HUES64 (cell line): ENCODE measurements around the gene PRKAG2.

ENCODE experiments used
- H3K27ac ChIP-seq: 2 replicates; pipeline ENCODE4 v1.7.0; 2013; ENCODE audit warnings: low read depth, low read length, inconsistent platforms
- H3K27me3 ChIP-seq: 2 replicates; pipeline ENCODE4 v1.6.1; 2013; ENCODE audit warnings: mild to moderate bottlenecking, low read length; ENCODE audit not compliant: insufficient read depth
- H3K36me3 ChIP-seq: 2 replicates; pipeline ENCODE4 v1.6.1; 2013; ENCODE audit warnings: mild to moderate bottlenecking, low read length; ENCODE audit not compliant: insufficient read depth
- H3K4me1 ChIP-seq: 2 replicates; pipeline ENCODE4 v1.6.1; 2013; ENCODE audit warnings: mild to moderate bottlenecking, low read length, moderate library complexity; ENCODE audit not compliant: insufficient read depth
- H3K4me3 ChIP-seq: 2 replicates; pipeline ENCODE4 v1.5.1; 2013; ENCODE audit warnings: mild to moderate bottlenecking, low read length, moderate library complexity
- H3K9ac ChIP-seq: 2 replicates; pipeline ENCODE4 v1.6.1; 2013; ENCODE audit warnings: mild to moderate bottlenecking, low read depth, low read length
- H3K9me3 ChIP-seq: 2 replicates; pipeline ENCODE4 v1.6.1; 2013; ENCODE audit warnings: low read depth, low read length; ENCODE audit not compliant: insufficient read depth
- WGBS: fragments of 150-250, 120-280 bp; methylation state at CpG from one replicate; pipeline ENCODE4 v1.1.7; 2013; ENCODE audit warnings: missing lambda C conversion rate; 5-methylcytosine and 5-hydroxymethylcytosine counted together

The PRKAG2 gene

DNA sequence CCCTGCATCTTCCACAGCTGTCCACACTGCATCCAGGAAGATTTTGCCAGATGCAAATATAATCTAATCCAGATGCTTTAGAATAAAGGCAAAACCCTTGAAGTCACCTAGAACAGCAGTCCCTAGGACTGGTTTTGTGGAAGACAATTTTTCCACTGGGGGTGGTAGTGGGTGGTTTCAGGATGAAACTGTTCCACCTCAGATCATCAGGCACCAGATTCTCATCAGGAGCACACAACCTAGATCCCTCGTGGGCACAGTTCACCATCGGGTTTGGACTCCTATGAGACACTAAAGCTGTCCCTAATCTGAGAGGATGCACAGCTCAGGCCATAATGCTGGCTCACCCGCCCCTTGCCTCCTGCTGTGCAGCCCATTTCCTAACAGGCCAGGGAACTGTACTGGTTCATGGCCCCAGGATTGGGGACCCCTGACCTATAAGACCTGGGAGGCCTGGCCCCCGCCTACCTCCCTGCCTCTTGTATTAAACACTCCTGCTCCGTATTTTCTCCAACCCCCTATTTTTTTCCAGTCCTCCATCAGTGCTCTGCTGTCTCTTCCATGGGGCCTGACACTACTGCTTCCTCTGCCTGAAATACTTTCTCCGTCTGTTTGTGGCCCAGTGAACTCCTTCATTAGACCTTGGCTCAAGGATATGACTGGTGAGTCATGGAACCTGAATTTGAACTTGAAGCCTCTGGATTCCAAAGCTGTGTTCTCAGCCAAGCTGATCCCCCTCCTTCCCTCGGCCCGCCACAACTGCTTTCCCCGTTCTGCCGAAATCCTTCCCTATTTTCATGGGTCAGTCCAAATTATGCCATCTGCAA is 277.3 kb downstream of the PRKAG2 start:
- no peaks in the 10 kb centered on the region for H3K36me3 ChIP-seq
- WGBS = 77% methylated on average over 10 of the region's 10 CpGs
- no peaks in the 10 kb centered on the region for H3K9me3 ChIP-seq
- no peak overlapping the region for H3K4me3 ChIP-seq
- H3K9ac ChIP-seq = no peak overlapping the region
- H3K27ac ChIP-seq = no peak overlapping the region
- no peaks in the 10 kb centered on the region for H3K4me1 ChIP-seq
- no peaks in the 10 kb centered on the region for H3K27me3 ChIP-seq

DNA sequence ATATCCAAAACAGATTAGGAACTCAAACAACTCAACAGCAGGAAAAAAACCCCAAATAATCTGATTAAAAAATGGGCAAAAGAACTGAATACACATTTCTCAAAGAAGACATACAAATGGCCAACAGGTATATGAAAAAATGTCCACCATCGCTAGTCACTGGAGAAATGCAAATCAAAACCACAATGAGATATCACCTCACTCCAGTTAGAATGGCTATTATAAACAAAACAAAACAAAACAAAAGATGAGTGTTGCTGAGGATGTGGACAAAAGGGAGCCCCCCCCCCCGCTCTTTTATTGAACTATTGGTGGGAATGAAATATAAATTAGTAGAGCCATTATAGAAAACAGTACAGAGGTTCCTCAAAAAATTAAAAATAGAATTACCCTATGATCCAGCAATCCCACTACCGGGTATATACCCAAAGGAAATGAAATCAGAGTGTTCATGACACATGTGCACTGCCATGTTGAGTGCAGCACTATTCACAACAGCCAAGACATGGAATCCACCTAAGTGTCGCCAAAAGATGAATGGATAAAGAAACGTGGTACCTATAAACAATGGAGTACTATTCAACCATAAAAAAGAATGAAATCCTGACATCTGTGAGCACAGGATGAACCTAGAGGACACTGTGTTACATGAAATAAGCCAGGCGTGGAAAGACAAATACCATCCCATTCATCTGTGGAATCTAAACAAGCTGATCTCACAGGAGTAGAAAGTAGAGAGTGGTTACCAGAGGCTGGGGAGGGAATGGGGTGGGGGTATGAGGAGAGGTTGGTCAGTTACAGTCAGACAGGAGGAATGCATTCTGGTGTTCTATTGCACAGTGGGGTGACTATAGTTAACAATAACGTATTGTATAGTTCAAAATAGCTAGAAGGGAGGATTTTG is 279.1 kb downstream of the PRKAG2 start:
- Histone ChIP-seq H3K4me3 (no peak overlapping the region), H3K36me3 (no peaks in the 10 kb centered on the region), H3K9ac (no peak overlapping the region), H3K4me1 (no peaks in the 10 kb centered on the region), H3K9me3 (no peaks in the 10 kb centered on the region), H3K27me3 (no peaks in the 10 kb centered on the region), H3K27ac (no peak overlapping the region)
- 90% methylated on average over 6 of the region's 7 CpGs for WGBS

DNA sequence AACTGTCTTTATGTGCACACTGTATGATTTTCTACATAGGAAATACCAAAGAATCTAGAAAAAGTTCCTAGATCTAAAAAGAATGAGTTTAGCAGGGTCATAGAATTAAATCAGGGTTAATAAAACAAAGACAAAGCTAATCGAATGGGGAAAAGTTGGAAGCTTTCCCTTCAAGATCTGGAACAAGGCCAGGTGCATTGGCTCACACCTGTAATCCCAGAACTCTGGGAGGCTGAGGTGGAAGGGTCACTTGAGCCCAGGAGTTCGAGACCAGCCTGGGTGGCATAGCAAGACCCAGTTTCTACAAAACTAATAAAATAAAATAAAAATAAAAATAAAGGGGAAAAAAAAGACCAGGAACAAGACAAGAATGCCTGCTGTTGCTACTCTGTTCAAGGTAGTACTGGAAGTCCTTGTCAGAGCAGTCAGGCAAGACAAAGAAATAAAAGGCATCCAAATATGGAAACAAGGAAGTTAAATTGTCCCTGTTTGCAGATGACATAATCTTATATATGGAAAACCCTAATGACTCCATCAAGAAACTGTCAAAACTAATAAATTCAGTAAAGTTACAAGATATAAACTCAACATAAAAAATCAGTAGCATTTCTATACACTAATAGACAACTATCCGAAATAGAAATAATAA is 281.1 kb downstream of the PRKAG2 start:
- Histone ChIP-seq H3K9me3 (no peaks in the 10 kb centered on the region), H3K36me3 (no peaks in the 10 kb centered on the region), H3K9ac (no peak overlapping the region), H3K4me1 (no peaks in the 10 kb centered on the region), H3K27ac (no peak overlapping the region), H3K27me3 (no peaks in the 10 kb centered on the region), H3K4me3 (no peak overlapping the region)
- WGBS = 94% methylated on average over 3 of the region's 3 CpGs

DNA sequence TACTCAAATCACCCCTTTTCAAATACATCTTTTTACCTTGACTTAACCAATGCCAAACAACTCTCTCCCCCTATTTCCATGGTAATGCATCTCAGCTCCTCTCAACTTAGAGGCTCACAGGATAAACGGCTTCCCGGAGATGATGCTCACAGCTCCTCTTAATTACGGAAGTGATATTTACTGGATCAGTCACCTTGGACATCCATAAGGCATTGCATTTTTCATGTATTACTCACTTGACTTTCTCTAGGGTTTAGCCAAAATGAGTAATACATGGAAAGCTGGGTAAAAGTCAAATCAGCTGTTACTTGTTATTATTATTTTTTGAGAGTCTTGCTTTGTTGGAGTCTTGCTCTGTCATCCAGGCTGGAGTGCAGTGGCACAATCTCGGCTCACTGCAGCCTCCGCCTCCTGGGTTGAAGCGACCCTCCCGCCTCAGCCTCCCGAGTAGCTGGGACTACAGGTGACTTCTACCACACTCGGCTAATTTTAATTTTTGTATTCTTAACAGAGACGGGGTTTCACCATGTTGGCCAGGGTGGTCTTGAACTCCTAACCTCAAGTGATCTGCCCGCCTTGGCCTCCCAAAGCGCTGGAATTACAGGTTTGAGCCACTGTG is 283.9 kb downstream of the PRKAG2 start:
- Histone ChIP-seq H3K27ac (no peak overlapping the region), H3K27me3 (no peaks in the 10 kb centered on the region), H3K36me3 (no peaks in the 10 kb centered on the region), H3K4me3 (no peak overlapping the region), H3K4me1 (no peaks in the 10 kb centered on the region), H3K9ac (no peak overlapping the region), H3K9me3 (no peaks in the 10 kb centered on the region)
- WGBS = 96% methylated on average over 12 of the region's 12 CpGs

DNA sequence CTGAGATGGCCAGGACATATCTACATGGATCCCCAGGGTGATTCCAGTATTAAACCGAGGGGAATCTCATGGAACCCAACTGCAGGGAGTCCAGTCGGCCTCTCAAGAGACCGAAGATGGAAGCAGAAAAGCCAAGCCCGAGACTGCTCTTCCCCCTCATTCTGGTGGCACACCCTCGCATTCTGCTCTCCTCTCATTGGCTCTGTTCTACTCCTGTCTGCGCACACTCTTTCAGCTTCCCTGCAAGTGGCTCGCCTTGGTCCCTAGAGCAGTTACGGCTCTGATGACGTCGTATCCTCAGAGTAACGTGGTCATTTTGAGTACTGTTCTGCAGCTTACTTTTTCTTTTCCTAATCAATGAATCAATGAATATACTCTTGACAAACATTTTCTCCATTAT is 284.6 kb downstream of the PRKAG2 start:
- Histone ChIP-seq H3K36me3 (no peaks in the 10 kb centered on the region), H3K9ac (no peak overlapping the region), H3K4me1 (no peaks in the 10 kb centered on the region), H3K4me3 (no peak overlapping the region), H3K27me3 (no peaks in the 10 kb centered on the region), H3K9me3 (no peaks in the 10 kb centered on the region), H3K27ac (no peak overlapping the region)
- WGBS = 91% methylated on average over 11 of the region's 11 CpGs

DNA sequence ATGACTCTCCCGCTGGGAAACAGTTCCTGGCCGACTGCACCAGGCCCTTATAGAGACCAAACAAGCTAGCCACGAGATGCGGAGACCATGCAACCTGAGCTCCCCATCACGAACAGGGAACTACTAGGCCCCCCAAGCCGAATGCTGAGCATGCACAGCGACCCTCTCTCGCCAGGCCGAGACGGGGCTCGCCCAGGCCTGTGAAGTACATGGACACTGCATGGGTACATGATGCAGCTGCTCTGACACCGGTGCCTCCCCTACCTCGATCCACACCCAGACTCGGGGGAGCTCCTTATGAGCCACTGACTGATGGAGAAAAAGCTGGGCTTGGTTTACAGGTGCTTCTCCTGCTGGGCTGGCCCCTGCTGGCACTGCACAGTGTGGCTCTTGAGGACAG is 285.0 kb downstream of the PRKAG2 start:
- 93% methylated on average over 14 of the region's 14 CpGs for WGBS
- Histone ChIP-seq H3K27me3 (no peaks in the 10 kb centered on the region), H3K9me3 (no peaks in the 10 kb centered on the region), H3K4me3 (no peak overlapping the region), H3K4me1 (no peaks in the 10 kb centered on the region), H3K36me3 (no peaks in the 10 kb centered on the region), H3K9ac (no peak overlapping the region), H3K27ac (no peak overlapping the region)

DNA sequence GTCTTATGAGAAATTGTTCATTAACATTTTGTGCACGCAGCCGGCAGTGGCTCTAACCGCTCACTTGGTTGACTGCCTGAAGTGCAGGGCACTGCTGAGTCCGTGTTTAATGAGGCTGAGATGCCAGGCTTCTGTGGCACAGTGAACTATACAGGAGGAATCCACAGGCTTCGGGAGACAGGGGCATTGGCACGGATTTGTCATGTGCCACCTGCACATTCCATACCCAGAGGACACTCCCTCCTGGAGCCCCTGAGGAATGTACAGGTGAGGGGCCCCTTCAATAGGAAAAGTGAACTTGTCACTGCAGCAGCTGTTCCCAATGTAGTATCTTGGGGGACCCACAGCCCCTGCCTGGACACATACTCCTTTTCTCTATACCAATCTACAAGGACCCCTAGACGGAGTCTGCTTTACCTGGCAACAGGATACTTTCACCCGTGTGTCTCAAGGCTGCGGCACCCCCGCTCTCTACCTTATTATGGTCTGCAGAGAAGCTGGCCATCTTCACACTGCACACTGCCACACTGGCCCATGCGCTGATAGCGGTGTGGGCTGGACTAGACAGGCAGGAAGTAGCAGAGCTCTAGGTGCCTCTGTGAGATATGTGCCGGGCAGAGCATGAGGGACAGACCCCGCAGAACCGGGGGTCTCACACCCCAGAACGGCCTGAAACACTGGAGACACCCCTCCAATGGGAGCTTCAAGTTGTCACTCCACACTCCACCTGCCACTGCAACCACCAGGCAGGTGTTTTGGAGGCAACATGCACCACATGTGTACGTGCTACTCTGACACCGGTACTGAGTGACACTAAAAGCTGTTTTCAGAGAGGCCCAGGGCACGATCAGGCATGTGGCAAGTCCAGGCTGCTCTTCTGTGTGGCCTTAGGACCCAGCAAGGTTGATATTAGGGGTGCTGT is 285.8 kb downstream of the PRKAG2 start:
- 92% methylated on average over 19 of the region's 19 CpGs for WGBS
- no peaks in the 10 kb centered on the region for H3K4me1 ChIP-seq
- no peak overlapping the region for H3K4me3 ChIP-seq
- H3K36me3 ChIP-seq = no peaks in the 10 kb centered on the region
- H3K9ac ChIP-seq = no peak overlapping the region
- H3K27ac ChIP-seq = no peak overlapping the region
- no peaks in the 10 kb centered on the region for H3K27me3 ChIP-seq
- H3K9me3 ChIP-seq = no peaks in the 10 kb centered on the region

DNA sequence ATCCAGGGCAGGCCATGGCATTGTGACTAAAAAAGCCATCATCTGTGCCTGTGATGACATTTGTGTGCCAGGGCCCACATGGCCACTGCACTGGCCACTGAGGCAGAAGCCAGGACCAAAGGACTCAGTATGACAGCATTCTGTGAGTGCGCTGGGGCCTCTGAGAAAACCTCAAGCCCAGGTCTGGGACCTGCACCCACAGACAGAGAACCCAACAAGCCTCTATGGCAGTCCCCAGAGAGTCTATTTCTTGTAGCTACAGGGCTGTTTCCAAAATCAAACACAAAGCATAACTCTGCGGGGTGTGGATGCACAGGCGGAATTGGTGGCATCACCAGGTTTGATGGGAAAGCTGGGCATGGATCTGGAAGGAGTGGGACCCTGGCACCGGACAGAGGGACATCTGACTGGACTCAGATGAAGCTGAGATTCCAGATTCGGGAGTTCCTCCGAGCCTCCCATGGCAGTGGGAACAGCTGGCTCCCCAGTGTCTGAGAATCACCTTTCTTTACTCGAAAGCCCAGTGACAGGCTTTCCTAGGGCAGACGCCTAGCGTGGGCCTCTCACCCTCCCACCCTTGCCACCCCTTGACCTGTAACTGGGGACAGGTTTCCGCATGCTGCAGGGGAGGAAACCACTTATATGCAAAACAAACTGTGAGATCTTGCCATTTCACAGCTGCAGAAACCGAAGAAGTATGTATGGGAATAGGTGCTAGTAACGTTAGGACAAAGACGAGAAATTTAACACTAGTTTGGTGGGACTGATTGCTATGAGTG is 286.7 kb downstream of the PRKAG2 start:
- H3K4me1 ChIP-seq = no peaks in the 10 kb centered on the region
- 89% methylated on average over 13 of the region's 13 CpGs for WGBS
- no peak overlapping the region for H3K4me3 ChIP-seq
- no peak overlapping the region for H3K27ac ChIP-seq
- H3K36me3 ChIP-seq = no peaks in the 10 kb centered on the region
- H3K27me3 ChIP-seq = no peaks in the 10 kb centered on the region
- no peak overlapping the region for H3K9ac ChIP-seq
- no peaks in the 10 kb centered on the region for H3K9me3 ChIP-seq

DNA sequence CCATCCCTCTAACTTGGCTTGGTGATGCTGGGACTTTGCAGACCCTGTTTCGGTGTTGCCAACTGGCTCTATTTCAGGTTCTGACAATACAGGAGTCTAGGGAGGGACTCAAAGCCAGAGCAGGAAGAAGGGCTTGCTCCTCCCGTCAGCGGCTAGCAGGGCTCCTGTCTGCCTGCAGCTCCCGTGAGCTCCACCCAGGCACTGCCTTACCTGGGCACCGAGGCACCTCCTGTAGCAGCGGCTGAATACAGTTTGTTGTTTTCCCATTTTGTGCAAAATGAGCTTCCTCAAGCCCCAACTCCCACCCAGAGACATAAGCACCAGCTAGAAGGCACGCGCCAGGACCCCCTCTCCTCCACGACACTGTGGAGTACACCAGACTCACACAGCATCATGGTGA is 287.9 kb downstream of the PRKAG2 start:
- Histone ChIP-seq H3K36me3 (no peaks in the 10 kb centered on the region), H3K27me3 (no peaks in the 10 kb centered on the region), H3K4me3 (no peak overlapping the region), H3K4me1 (no peaks in the 10 kb centered on the region), H3K27ac (no peak overlapping the region), H3K9me3 (no peaks in the 10 kb centered on the region), H3K9ac (no peak overlapping the region)
- WGBS = 93% methylated on average over 9 of the region's 9 CpGs
